ENCODE results near the gene RPL27A. TPM values are rescaled to one million over a fixed set of nuclear protein-coding genes. Genes with fewer than 3 reads are reported as not detected.

RPL27A gene
- total and polyA plus RNA-seq, 8 donors = 138 to 4,507 (median 1,038) TPM

DNA sequence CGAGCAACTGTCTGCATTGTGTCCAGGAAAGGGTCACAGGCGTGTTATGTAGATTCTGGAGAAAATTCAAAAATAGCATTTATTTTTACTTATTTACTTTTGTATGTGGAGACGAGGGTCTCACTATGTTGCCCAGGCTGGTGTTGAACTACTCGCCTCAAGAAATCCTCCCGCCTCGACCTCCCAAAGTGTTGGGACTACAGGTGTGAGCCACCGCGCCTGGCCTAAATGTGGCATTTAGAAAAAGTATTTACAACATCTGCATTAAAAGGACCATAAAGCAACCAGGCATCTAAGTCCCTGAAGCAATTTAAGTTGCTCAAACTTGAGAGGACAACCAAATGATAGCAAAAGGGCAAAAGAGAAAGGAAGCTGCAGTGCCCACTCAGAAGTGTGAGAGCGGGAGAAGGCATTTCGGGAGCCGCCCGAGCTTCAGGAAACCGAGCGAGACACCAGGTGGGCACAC lies 722 bp upstream of the RPL27A start:
- peak overlapping the region; percentile 90 to 98 (median 97) for H3K27ac ChIP-seq
- TF ChIP-seq CTCF (IDR thresholded peaks at IDR 0.05) (no peak), POLR2AphosphoS5 (IDR thresholded peaks at IDR 0.05) (no peak), EP300 (IDR thresholded peaks at IDR 0.05) (no peak), POLR2A (IDR thresholded peaks at IDR 0.05) (no peak)
- intact Hi-C loops (cut with DNase I; ENCODE audit: low total_unique reads) = loop anchor here (10.0 kb wide), 1 partner anchor 283 kb away; the partner anchor contains the start of gene TMEM9B
- H3K27me3 ChIP-seq = no peaks in the 10 kb centered on the region
- no peak for DNase-seq
- peaks cover 31 to 46% (median 40%) of the 10 kb centered on the region in 4 donors for H3K36me3 ChIP-seq
- H3K4me3 ChIP-seq = peak overlapping the region; percentile 87 to 94 (median 90)
- WGBS, 5 donors = 15 to 26% (median 24%) methylated on average over 14 of the region's 14 CpGs
- peaks cover 19 to 45% (median 28%) of the 10 kb centered on the region in 4 donors for H3K4me1 ChIP-seq
- H3K9me3 ChIP-seq = no peaks in the 10 kb centered on the region

- TF ChIP-seq EP300 (IDR thresholded peaks at IDR 0.05) (no peak), POLR2AphosphoS5 (IDR thresholded peaks at IDR 0.05) (no peak), CTCF (IDR thresholded peaks at IDR 0.05) (no peak), POLR2A (IDR thresholded peaks at IDR 0.05) (no peak)
- H3K4me1 ChIP-seq = peaks cover 32 to 59% (median 41%) of the 10 kb centered on the region in 4 donors
- no peaks in the 10 kb centered on the region for H3K9me3 ChIP-seq
- peaks cover 36 to 51% (median 46%) of the 10 kb centered on the region in 4 donors for H3K36me3 ChIP-seq
- peak overlapping the region; percentile 91 to 98 (median 97) for H3K27ac ChIP-seq
- no peaks in the 10 kb centered on the region for H3K27me3 ChIP-seq
- intact Hi-C loops (cut with DNase I; ENCODE audit: low total_unique reads) = loop anchor here (10.0 kb wide), 1 partner anchor 282 kb away; the partner anchor contains the start of gene TMEM9B
- 1 to 5% (median 2%) methylated on average over 23 to 27 of the region's 27 CpGs for WGBS, 5 donors
- H3K4me3 ChIP-seq = peak overlapping the region; percentile 87 to 94 (median 90)
- no peak for DNase-seq
Measured at GRCh38 chr11:8683115-8683807, 669 bp downstream of the RPL27A start.

GRCh38 chr11:8684600-8685290 lies 2.2 kb downstream of the RPL27A start:
- TF ChIP-seq POLR2AphosphoS5 (IDR thresholded peaks at IDR 0.05) = no peak
- no peak for TF ChIP-seq POLR2A (IDR thresholded peaks at IDR 0.05)
- no peak for TF ChIP-seq CTCF (IDR thresholded peaks at IDR 0.05)
- no peaks in the 10 kb centered on the region for H3K9me3 ChIP-seq
- H3K4me3 ChIP-seq = peak overlapping the region in 3 of 4 donors; percentile 87 to 91 (median 90)
- no peak for DNase-seq
- intact Hi-C loops (cut with DNase I; ENCODE audit: low total_unique reads) = loop anchor here (10.0 kb wide), 1 partner anchor 280 kb away; the partner anchor contains the start of gene TMEM9B
- no peaks in the 10 kb centered on the region for H3K27me3 ChIP-seq
- peaks cover 36 to 69% (median 49%) of the 10 kb centered on the region in 4 donors for H3K4me1 ChIP-seq
- peak overlapping the region in 3 of 5 donors; percentile 97 to 98 (median 98) for H3K27ac ChIP-seq
- WGBS, 5 donors = 65 to 75% (median 68%) methylated on average over 6 of the region's 6 CpGs
- H3K36me3 ChIP-seq = peaks cover 35 to 38% (median 37%) of the 10 kb centered on the region in 4 donors

DNA sequence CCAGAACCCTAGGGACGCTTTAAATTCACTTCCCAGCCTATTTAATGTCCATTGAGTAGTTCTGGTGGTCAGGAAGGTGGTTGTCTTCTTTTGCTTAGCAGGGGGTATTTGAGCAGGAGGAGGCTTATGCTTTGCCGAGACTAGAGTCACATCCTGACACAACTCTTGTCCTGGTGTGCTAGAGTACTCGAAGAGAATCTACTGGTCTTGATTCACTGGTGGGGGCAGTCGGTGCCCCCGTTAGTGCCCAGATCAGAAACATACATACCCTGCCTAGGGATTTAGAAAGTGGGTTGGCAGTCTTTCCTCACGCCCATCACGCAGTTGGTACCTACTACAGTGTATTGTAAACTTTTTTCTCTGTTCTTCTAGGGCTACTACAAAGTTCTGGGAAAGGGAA lies 2.7 kb downstream of the RPL27A start:
- intact Hi-C loops (cut with DNase I; ENCODE audit: low total_unique reads) = loop anchor here (10.0 kb wide), 1 partner anchor 279 kb away; the partner anchor contains the start of gene TMEM9B
- Histone ChIP-seq H3K4me3 (peak overlapping the region in 1 of 4 donors; percentile 87), H3K27me3 (no peaks in the 10 kb centered on the region), H3K27ac (peak overlapping the region in 2 of 5 donors; percentile 97 to 98), H3K4me1 (peaks cover 36 to 70% (median 52%) of the 10 kb centered on the region in 4 donors), H3K9me3 (no peaks in the 10 kb centered on the region), H3K36me3 (peaks cover 35 to 38% (median 37%) of the 10 kb centered on the region in 4 donors)
- TF ChIP-seq EP300 (IDR thresholded peaks at IDR 0.05) (no peak), POLR2AphosphoS5 (IDR thresholded peaks at IDR 0.05) (no peak), CTCF (IDR thresholded peaks at IDR 0.05) (no peak), POLR2A (IDR thresholded peaks at IDR 0.05) (no peak)
- 67 to 79% (median 71%) methylated on average over 7 of the region's 7 CpGs for WGBS, 5 donors
- DNase-seq = no peak
